HepG2 (cell line): ENCODE measurements around the gene DHRS12. TPM values are rescaled to one million over a fixed set of nuclear protein-coding genes. Genes with fewer than 3 reads are reported as not detected.

Experiments used
- FLYWCH1 ChIP-seq: sonication (generic); formaldehyde crosslinking; IDR thresholded peaks from 2 replicates; pipeline ENCODE4 v1.8.1; 2023; ENCODE audit warnings: mild to moderate bottlenecking, missing genetic modification reagents
- MBNL3 ChIP-seq: fragments of 250-450 bp; sonication (Bioruptor Pico); conservative IDR thresholded peaks from 2 replicates; pipeline ENCODE4 v1.8.0; 2022; ENCODE audit warnings: mild to moderate bottlenecking, inconsistent platforms
- NKX3-1 ChIP-seq: sonication (generic); formaldehyde crosslinking; IDR thresholded peaks from 2 replicates; pipeline ENCODE4 v1.5.0; 2020; ENCODE audit warnings: missing genetic modification reagents
- SCMH1 ChIP-seq: sonication (generic); formaldehyde crosslinking; IDR thresholded peaks from 2 replicates; pipeline ENCODE4 v1.9.0; 2021; ENCODE audit warnings: missing genetic modification reagents, mild to moderate bottlenecking, borderline replicate concordance
- SIX4 ChIP-seq: sonication (generic); formaldehyde crosslinking; IDR thresholded peaks from 2 replicates; pipeline ENCODE4 v1.4.0; 2020; ENCODE audit warnings: missing genetic modification reagents
- ZNF234 ChIP-seq: sonication (generic); formaldehyde crosslinking; conservative IDR thresholded peaks from 2 replicates; pipeline ENCODE4 v1.5.1; 2020; ENCODE audit warnings: mild to moderate bottlenecking, missing genetic modification reagents
- ZNF678 ChIP-seq: sonication (generic); formaldehyde crosslinking; IDR thresholded peaks from 2 replicates; pipeline ENCODE4 v1.4.0; 2020; ENCODE audit warnings: mild to moderate bottlenecking, missing genetic modification reagents
- polyA plus RNA-seq, 8 experiments: library from polyadenylated mRNA; depleted of rRNA in 3 of 8; stranded (reverse) in 7 of 8; unstranded in 1 of 8; fragments of >200 nt; fragmentation: Illumina TruSeq in 4 of 8; extraction: Trizol in 4 of 8; gene quantifications; 2 replicates each; pipeline versions ENCODE4 v1.2.1 to v1.2.3, GENCODE V29; 2011 to 2016; ENCODE audit warnings: low read depth in 4 of 8, missing spikeins in 1 of 8, mixed read lengths in 1 of 8; ENCODE audit not compliant: insufficient read depth in 1 of 8
- total RNA-seq, 5 experiments: library from RNA; depleted of rRNA; stranded (reverse); fragments of >200 nt; fragmentation: Illumina TruSeq; extraction: Trizol; gene quantifications; 2 replicates each; pipeline ENCODE4 v1.2.3, GENCODE V29; 2016; ENCODE audit warnings: low read depth in 1 of 5
- TF ChIP-seq, protein P1 (sequence below): sonication (generic); formaldehyde crosslinking; IDR thresholded peaks from 2 replicates; pipeline ENCODE4 v1.4.0; 2020; ENCODE audit warnings: missing genetic modification reagents, borderline replicate concordance
- TF ChIP-seq, protein P2 (sequence below): sonication (generic); formaldehyde crosslinking; IDR thresholded peaks from 2 replicates; pipeline ENCODE4 v1.4.0; 2020; ENCODE audit warnings: missing genetic modification reagents
- TF ChIP-seq, protein P3 (sequence below): IDR thresholded peaks from 2 replicates; pipeline ENCODE4 v1.6.1; 2016; ENCODE audit warnings: low read depth, missing genetic modification reagents, missing compliant biosample characterization
- TF ChIP-seq, protein P4 (sequence below): sonication (generic); formaldehyde crosslinking; IDR thresholded peaks from 2 replicates; pipeline ENCODE4 v1.4.0; 2020; ENCODE audit warnings: mild to moderate bottlenecking, missing genetic modification reagents

Gene DHRS12
- total and polyA plus RNA-seq, 2 of the 13 experiments (the other 11 are each of a cell fraction or from before 2014, with no cell fraction given) = 7.2 to 8.4 TPM

DNA sequence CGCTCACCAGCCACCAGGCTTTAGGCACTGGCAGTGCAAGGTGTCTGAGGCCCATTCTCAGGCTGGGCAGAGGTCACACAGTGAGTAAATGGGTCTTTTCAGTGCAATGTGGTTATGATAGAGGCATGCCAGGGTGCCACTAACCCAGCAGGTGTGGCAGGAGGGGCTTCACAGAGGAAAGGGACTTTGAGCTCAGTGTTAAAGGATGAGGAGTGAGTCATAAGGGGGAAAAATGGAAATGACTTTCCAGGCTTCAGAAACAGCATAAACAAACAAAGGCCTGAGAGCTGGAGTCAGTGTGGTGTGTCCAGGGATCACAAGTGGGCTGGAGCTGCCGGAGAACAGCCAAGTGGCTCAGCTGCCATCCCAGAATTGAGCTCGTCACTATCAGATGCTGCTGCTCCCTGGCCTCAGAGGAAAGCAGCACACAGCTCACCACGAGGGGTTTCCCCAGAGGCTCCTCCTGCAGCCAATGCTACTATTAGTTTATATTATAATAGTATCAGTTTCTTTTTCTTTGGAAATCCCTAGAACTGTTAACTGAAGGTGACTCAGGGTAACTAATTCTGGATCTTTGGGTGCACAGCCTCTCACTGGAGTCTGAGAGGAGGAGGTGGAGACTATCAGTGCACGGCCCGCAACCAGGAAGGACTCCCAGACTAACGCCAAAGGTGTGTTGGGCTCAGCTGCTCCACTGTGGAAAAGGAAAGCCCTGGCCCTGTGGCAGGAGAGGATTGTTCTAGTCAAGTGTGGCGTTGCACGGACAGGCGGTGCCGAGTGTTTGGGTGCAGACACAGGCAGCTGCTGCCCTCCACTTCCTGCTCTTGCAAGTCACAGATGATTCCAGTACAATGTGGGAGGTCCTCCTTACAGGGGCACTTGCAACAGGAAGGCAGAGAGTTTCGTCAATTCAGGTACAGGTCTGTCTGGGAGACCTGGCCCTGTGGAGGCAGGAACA lies 39.5 kb downstream of the DHRS12 start (continued):
- TF ChIP-seq, protein P1, sequence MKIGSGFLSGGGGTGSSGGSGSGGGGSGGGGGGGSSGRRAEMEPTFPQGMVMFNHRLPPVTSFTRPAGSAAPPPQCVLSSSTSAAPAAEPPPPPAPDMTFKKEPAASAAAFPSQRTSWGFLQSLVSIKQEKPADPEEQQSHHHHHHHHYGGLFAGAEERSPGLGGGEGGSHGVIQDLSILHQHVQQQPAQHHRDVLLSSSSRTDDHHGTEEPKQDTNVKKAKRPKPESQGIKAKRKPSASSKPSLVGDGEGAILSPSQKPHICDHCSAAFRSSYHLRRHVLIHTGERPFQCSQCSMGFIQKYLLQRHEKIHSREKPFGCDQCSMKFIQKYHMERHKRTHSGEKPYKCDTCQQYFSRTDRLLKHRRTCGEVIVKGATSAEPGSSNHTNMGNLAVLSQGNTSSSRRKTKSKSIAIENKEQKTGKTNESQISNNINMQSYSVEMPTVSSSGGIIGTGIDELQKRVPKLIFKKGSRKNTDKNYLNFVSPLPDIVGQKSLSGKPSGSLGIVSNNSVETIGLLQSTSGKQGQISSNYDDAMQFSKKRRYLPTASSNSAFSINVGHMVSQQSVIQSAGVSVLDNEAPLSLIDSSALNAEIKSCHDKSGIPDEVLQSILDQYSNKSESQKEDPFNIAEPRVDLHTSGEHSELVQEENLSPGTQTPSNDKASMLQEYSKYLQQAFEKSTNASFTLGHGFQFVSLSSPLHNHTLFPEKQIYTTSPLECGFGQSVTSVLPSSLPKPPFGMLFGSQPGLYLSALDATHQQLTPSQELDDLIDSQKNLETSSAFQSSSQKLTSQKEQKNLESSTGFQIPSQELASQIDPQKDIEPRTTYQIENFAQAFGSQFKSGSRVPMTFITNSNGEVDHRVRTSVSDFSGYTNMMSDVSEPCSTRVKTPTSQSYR (CRISPR knock-in tag) = peak; percentile 10; the same call in 1 of the 2 replicates
- TF ChIP-seq, protein P2, sequence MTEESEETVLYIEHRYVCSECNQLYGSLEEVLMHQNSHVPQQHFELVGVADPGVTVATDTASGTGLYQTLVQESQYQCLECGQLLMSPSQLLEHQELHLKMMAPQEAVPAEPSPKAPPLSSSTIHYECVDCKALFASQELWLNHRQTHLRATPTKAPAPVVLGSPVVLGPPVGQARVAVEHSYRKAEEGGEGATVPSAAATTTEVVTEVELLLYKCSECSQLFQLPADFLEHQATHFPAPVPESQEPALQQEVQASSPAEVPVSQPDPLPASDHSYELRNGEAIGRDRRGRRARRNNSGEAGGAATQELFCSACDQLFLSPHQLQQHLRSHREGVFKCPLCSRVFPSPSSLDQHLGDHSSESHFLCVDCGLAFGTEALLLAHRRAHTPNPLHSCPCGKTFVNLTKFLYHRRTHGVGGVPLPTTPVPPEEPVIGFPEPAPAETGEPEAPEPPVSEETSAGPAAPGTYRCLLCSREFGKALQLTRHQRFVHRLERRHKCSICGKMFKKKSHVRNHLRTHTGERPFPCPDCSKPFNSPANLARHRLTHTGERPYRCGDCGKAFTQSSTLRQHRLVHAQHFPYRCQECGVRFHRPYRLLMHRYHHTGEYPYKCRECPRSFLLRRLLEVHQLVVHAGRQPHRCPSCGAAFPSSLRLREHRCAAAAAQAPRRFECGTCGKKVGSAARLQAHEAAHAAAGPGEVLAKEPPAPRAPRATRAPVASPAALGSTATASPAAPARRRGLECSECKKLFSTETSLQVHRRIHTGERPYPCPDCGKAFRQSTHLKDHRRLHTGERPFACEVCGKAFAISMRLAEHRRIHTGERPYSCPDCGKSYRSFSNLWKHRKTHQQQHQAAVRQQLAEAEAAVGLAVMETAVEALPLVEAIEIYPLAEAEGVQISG (CRISPR knock-in tag) = 0 out of 2 replicates have a peak, but pooled peaks have one; percentile 40
- TF ChIP-seq MBNL3 (CRISPR knock-in tag) = no peak
- TF ChIP-seq, protein P3, sequence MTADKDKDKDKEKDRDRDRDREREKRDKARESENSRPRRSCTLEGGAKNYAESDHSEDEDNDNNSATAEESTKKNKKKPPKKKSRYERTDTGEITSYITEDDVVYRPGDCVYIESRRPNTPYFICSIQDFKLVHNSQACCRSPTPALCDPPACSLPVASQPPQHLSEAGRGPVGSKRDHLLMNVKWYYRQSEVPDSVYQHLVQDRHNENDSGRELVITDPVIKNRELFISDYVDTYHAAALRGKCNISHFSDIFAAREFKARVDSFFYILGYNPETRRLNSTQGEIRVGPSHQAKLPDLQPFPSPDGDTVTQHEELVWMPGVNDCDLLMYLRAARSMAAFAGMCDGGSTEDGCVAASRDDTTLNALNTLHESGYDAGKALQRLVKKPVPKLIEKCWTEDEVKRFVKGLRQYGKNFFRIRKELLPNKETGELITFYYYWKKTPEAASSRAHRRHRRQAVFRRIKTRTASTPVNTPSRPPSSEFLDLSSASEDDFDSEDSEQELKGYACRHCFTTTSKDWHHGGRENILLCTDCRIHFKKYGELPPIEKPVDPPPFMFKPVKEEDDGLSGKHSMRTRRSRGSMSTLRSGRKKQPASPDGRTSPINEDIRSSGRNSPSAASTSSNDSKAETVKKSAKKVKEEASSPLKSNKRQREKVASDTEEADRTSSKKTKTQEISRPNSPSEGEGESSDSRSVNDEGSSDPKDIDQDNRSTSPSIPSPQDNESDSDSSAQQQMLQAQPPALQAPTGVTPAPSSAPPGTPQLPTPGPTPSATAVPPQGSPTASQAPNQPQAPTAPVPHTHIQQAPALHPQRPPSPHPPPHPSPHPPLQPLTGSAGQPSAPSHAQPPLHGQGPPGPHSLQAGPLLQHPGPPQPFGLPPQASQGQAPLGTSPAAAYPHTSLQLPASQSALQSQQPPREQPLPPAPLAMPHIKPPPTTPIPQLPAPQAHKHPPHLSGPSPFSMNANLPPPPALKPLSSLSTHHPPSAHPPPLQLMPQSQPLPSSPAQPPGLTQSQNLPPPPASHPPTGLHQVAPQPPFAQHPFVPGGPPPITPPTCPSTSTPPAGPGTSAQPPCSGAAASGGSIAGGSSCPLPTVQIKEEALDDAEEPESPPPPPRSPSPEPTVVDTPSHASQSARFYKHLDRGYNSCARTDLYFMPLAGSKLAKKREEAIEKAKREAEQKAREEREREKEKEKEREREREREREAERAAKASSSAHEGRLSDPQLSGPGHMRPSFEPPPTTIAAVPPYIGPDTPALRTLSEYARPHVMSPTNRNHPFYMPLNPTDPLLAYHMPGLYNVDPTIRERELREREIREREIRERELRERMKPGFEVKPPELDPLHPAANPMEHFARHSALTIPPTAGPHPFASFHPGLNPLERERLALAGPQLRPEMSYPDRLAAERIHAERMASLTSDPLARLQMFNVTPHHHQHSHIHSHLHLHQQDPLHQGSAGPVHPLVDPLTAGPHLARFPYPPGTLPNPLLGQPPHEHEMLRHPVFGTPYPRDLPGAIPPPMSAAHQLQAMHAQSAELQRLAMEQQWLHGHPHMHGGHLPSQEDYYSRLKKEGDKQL (CRISPR knock-in tag) = no peak
- no peak for TF ChIP-seq SIX4
- no peak for TF ChIP-seq FLYWCH1 (CRISPR knock-in tag)
- no peak for TF ChIP-seq ZNF234 (CRISPR knock-in tag)
- no peak for TF ChIP-seq NKX3-1 (CRISPR knock-in tag)
- TF ChIP-seq ZNF678 (CRISPR knock-in tag) = no peak
- TF ChIP-seq, protein P4, sequence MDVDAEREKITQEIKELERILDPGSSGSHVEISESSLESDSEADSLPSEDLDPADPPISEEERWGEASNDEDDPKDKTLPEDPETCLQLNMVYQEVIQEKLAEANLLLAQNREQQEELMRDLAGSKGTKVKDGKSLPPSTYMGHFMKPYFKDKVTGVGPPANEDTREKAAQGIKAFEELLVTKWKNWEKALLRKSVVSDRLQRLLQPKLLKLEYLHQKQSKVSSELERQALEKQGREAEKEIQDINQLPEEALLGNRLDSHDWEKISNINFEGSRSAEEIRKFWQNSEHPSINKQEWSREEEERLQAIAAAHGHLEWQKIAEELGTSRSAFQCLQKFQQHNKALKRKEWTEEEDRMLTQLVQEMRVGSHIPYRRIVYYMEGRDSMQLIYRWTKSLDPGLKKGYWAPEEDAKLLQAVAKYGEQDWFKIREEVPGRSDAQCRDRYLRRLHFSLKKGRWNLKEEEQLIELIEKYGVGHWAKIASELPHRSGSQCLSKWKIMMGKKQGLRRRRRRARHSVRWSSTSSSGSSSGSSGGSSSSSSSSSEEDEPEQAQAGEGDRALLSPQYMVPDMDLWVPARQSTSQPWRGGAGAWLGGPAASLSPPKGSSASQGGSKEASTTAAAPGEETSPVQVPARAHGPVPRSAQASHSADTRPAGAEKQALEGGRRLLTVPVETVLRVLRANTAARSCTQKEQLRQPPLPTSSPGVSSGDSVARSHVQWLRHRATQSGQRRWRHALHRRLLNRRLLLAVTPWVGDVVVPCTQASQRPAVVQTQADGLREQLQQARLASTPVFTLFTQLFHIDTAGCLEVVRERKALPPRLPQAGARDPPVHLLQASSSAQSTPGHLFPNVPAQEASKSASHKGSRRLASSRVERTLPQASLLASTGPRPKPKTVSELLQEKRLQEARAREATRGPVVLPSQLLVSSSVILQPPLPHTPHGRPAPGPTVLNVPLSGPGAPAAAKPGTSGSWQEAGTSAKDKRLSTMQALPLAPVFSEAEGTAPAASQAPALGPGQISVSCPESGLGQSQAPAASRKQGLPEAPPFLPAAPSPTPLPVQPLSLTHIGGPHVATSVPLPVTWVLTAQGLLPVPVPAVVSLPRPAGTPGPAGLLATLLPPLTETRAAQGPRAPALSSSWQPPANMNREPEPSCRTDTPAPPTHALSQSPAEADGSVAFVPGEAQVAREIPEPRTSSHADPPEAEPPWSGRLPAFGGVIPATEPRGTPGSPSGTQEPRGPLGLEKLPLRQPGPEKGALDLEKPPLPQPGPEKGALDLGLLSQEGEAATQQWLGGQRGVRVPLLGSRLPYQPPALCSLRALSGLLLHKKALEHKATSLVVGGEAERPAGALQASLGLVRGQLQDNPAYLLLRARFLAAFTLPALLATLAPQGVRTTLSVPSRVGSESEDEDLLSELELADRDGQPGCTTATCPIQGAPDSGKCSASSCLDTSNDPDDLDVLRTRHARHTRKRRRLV (CRISPR knock-in tag) = no peak
- TF ChIP-seq SCMH1 = no peak
